Fibroblast of villous mesenchyme (primary cell): Measurements from ENCODE around the gene SERINC4. TPM values are rescaled to one million over a fixed set of nuclear protein-coding genes. Genes with fewer than 3 reads are reported as not detected.

Source experiments
- DNase-seq: peaks from one replicate; pipeline ENCODE4 v3.0.0-alpha.2; 2010; ENCODE audit warnings: low read depth
- H3K4me3 ChIP-seq: 2 replicates; pipeline ENCODE4 v1.5.1; 2011; ENCODE audit warnings: low read depth, mild to moderate bottlenecking, low read length
- CTCF ChIP-seq: IDR thresholded peaks from 2 replicates; pipeline ENCODE4 v1.5.1; 2012; ENCODE audit warnings: low read depth, mild to moderate bottlenecking, low read length; ENCODE audit not compliant: insufficient read depth
- total RNA-seq: library from RNA; depleted of rRNA; stranded (reverse); fragments of >200 nt; gene quantifications from 2 replicates; pipeline ENCODE4 v1.2.3, GENCODE V29; 2012

SERINC4 gene
- total RNA-seq, 1 donor, result under 0.01 TPM

GRCh38 chr15:43769584-43770228, 30.3 kb downstream of the SERINC4 start:
- H3K4me3 ChIP-seq, result no peak overlapping the region
- peak; percentile 66 for DNase-seq
- peak; percentile 89 for TF ChIP-seq CTCF

- no peak overlapping the region for H3K4me3 ChIP-seq
- peak; percentile 46 for DNase-seq
- TF ChIP-seq CTCF, result no peak
Observed at GRCh38 chr15:43763819-43764446, 36.1 kb downstream of the SERINC4 start.

GRCh38 chr15:43762824-43763223, 37.2 kb downstream of the SERINC4 start:
- TF ChIP-seq CTCF, result no peak
- peak; percentile 68 for DNase-seq
- H3K4me3 ChIP-seq, result no peak overlapping the region

GRCh38 chr15:43751885-43752284, 48.1 kb downstream of the SERINC4 start:
- H3K4me3 ChIP-seq, result no peak overlapping the region
- no peak for TF ChIP-seq CTCF
- DNase-seq, result no peak

GRCh38 chr15:43749690-43750345, 50.2 kb downstream of the SERINC4 start:
- DNase-seq, result peak; percentile 57
- TF ChIP-seq CTCF, result no peak
- peak overlapping the region; percentile 43 for H3K4me3 ChIP-seq

- TF ChIP-seq CTCF, result no peak
- peak overlapping the region; percentile 73 for H3K4me3 ChIP-seq
- peak; percentile 36 for DNase-seq
Observed at GRCh38 chr15:43748376-43748775, 51.6 kb downstream of the SERINC4 start.

GRCh38 chr15:43746903-43747309, 53.1 kb downstream of the SERINC4 start:
- peak; percentile 48 for DNase-seq
- H3K4me3 ChIP-seq, result peak overlapping the region; percentile 73

- peak; percentile 93 for DNase-seq
- H3K4me3 ChIP-seq, result peak within 1 kb of the TSS; percentile 73
Observed at GRCh38 chr15:43746245-43746902, 53.6 kb downstream of the SERINC4 start, which contains the start of gene PDIA3. Gene PDIA3 (plus strand): TSS chr15:43746438. CDS start chr15:43746540, 102 bp downstream.
